HG02571 (cell line): Measurements from ENCODE around the gene AFAP1L1.
"Not testable (repeated sequence)": the region's sequence is repeated elsewhere in the genome, so short reads cannot be mapped to it uniquely, and the experiment has no call there.

Experiments used
- ATAC-seq: cut with Tn5 transposase; IDR thresholded peaks from one replicate; pipeline ENCODE4 v1.9.1; 2021; ENCODE audit warnings: mild to moderate bottlenecking, moderate library complexity; ENCODE audit not compliant: unreplicated experiment

Gene AFAP1L1

DNA sequence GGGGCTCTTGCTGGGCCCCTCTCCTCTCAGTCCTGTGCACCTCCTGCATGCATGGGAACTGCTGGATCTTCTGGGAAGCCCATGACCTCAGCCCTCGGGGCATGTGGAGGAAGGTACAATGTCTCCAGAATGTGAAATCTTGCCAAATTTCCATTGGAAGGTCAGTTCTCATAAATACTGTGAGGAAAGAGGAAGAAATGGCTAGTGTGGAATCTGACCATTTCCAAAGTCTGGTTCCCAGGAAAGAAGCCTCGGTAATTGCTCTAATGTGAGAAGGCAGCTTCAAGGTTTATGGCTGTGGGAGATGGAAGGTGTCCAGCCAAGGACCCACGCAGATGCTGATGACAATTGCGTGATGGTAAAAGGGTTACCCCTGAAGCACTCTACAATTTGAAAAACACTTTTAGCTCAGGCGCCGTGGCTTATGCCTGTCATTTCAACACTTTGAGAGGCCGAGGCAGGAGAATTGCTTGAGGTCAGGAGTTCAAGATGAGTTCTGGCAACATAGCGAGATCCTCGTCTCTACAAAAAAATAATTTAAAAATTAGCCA, 115.5 kb downstream of the AFAP1L1 start:
- ATAC-seq = no peak

DNA sequence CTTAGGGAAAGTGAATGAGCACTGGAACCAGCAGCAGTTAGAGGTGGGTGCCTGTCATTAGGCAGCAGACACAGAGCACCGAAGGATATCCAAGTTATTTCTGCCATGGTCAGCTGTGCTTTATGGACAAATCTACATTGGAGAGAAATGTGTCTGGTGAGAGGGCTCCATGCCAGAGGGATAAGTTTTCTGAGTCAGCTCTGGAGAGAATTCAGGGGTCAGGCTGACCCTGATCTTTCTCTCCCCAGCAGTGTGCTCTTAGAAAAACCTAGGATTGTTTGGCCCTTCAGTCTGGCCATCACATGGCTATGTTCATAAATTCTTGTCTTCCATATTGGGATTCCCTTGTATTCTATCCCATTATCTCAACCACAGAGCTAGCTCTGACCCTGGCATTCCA, 116.3 kb downstream of the AFAP1L1 start:
- ATAC-seq = no peak

DNA sequence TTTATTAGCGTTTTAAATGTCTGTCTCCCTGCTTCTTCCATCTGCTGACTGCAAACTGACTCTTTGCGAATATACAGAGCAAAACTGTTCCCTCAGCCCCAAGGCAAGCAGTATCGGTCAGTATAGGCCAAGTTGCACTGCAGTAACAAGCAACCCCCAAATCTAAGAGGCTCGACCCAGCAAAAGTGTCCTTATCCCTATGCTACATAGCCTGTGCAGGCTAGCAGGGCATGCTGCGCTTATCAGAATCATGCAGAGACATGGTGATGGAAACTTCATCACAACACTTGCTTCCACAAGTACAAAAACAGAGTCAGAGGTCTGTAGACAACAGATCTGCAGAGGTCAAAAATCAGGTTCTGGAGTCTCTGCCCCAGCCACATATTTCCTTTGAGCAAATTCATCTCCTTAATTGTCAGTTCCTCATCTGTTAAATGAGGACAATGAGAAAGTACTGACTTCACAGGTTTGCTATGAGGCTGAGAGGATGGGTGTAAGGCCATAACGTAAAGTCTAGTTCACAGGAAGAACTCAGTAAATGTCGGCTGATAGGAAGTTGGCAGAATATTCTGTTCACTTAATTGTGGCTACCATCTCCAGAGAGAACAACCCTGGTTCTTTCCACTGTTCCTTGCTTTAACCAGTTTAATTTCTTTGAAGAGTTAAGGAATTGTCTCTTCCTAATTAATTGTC, 117.0 kb downstream of the AFAP1L1 start:
- ATAC-seq = no peak

DNA sequence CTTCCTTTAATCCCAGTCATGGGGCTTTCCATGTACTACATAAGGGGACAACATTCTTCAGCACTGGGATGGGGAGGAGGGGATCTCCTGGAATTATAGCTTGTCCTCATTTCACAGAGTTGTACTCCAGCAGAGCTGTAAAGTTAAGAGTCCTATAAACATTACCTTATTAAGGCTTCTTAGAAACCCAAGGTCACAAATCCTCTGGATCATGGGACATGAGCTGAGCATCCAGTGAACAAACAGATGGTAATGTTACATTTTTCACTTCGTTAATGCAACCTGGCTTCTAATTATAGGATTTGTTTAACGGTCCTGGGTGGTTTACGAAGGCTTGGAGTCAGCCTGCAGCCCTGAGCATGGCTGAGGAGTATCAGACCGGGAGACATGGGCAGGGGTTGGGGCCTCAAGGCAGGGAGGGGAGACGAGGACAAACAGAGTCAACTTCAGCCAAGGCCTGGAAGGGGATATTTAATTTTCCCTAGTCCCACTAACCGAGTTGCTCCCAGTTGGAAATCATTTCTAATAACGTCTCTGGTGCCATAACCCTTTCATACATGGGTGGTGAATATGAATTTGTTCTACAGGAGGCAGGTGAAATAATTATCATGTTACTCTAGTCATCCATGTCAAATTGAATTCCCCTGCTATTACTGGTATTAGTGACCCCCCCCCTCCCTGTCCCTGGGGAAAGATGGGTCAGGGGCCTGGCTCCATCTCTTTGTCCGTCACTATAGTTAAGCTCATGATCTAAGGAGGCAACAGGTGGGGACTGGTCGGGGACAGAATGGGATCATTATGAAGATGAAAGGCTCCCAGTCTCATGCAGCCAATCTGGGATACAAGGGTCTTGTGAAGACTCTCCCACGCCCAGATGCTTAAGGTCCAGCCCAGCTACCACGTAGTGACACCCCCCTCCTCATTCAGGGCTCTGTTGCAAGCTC, 118.2 kb downstream of the AFAP1L1 start:
- ATAC-seq = no peak

DNA sequence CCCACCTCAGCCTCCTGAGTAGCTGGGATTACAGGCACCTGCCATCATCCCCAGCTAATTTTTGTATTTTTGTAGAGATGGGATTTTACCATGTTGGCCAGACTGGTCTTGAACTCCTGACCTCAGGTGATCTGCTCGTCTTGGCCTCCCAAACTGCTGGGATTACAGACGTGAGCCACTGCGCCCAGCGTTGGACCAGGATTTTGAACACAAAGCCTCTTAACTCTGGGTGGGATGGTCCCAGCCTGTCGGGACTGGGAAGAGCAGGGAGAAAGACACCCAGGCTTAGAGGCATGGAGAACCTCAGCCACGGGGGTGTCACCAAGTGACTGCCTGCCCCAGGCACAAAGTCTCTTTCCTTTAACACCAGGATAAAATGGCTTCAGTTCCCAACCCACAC, 119.4 kb downstream of the AFAP1L1 start:
- not testable (repeated sequence) for ATAC-seq
